ENCODE measurements around the gene PCK2.

Gene PCK2

DNA sequence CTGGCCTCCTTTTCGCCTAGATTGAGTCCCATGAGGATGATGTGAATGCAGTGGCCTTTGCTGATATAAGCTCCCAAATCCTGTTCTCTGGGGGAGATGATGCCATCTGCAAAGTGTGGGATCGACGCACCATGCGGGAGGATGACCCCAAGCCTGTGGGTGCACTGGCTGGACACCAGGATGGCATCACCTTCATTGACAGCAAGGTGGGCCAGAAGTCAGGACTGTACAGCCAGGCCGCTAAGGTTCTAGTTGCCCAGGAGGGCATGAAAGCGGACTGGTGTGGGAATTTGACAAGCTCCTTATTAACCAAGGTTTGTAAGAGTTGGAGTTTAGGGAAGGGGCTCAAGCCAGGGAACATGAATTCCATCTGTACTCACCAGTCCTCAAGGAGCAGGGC lies 25.6 kb downstream of the PCK2 start:
- Histone ChIP-seq H3K36me3 (ENCODE audit: control insufficient read depth, insufficient read depth, low read length) (peaks cover 27% of the 10 kb centered on the region), H3K4me3 (ENCODE audit: low read length) (no peak overlapping the region), H3K9me3 (ENCODE audit: control insufficient read depth, insufficient read depth, low read length) (no peaks in the 10 kb centered on the region), H3K27ac (ENCODE audit: low read length) (no peak overlapping the region), H3K4me1 (ENCODE audit: control insufficient read depth, insufficient read depth, low read length) (no peaks in the 10 kb centered on the region), H3K27me3 (ENCODE audit: control insufficient read depth, insufficient read depth, low read length) (no peaks in the 10 kb centered on the region)
- no CpG with 5 or more reads among the region's 6 CpGs for WGBS (ENCODE audit: insufficient coverage, insufficient read length)
- no peak for DNase-seq (ENCODE audit: low read depth, low spot score)

DNA sequence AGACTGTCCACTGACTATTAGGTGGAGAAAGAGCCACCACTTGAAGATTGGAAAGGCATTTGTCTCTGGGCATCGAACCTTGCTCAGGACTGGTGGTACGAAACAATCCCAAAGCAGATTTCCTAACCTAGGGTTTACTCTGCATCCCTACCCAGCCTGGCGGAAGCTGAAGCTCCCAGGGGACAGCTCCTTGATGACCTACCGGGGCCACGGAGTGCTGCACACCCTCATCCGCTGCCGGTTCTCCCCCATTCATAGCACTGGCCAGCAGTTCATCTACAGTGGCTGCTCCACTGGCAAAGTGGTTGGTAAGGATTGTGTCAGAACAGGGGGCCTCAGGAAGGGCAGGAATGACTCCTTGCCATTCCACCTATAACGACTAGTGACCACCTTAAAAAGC lies 27.1 kb downstream of the PCK2 start:
- H3K4me1 ChIP-seq (ENCODE audit: control insufficient read depth, insufficient read depth, low read length) = no peaks in the 10 kb centered on the region
- peaks cover 27% of the 10 kb centered on the region for H3K36me3 ChIP-seq (ENCODE audit: control insufficient read depth, insufficient read depth, low read length)
- no peaks in the 10 kb centered on the region for H3K9me3 ChIP-seq (ENCODE audit: control insufficient read depth, insufficient read depth, low read length)
- no peak overlapping the region for H3K4me3 ChIP-seq (ENCODE audit: low read length)
- no CpG with 5 or more reads among the region's 8 CpGs for WGBS (ENCODE audit: insufficient coverage, insufficient read length)
- no peak overlapping the region for H3K27ac ChIP-seq (ENCODE audit: low read length)
- no peak for DNase-seq (ENCODE audit: low read depth, low spot score)
- no peaks in the 10 kb centered on the region for H3K27me3 ChIP-seq (ENCODE audit: control insufficient read depth, insufficient read depth, low read length)

GRCh38 chr14:24122416-24122815 lies 28.3 kb downstream of the PCK2 start:
- Histone ChIP-seq H3K27me3 (ENCODE audit: control insufficient read depth, insufficient read depth, low read length) (no peaks in the 10 kb centered on the region), H3K9me3 (ENCODE audit: control insufficient read depth, insufficient read depth, low read length) (no peaks in the 10 kb centered on the region), H3K27ac (ENCODE audit: low read length) (no peak overlapping the region), H3K36me3 (ENCODE audit: control insufficient read depth, insufficient read depth, low read length) (peaks cover 27% of the 10 kb centered on the region), H3K4me3 (ENCODE audit: low read length) (no peak overlapping the region), H3K4me1 (ENCODE audit: control insufficient read depth, insufficient read depth, low read length) (no peaks in the 10 kb centered on the region)
- no CpG with 5 or more reads among the region's 4 CpGs for WGBS (ENCODE audit: insufficient coverage, insufficient read length)
- DNase-seq (ENCODE audit: low read depth, low spot score) = no peak

DNA sequence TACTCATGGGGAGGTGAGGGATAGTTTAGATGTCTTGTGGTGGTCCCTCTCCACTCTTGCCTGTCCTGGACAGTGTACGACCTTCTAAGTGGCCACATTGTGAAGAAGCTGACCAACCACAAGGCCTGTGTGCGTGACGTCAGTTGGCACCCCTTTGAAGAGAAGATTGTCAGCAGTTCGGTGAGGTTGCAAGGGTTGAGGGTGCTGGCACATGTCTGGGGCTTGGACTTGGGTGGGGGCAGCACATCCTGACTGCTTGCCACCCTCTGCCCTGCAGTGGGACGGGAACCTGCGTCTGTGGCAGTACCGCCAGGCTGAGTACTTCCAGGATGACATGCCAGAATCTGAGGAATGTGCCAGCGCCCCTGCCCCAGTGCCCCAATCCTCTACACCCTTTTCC lies 28.8 kb downstream of the PCK2 start:
- Histone ChIP-seq H3K4me3 (ENCODE audit: low read length) (no peak overlapping the region), H3K36me3 (ENCODE audit: control insufficient read depth, insufficient read depth, low read length) (peaks cover 27% of the 10 kb centered on the region), H3K27ac (ENCODE audit: low read length) (no peak overlapping the region), H3K4me1 (ENCODE audit: control insufficient read depth, insufficient read depth, low read length) (no peaks in the 10 kb centered on the region), H3K27me3 (ENCODE audit: control insufficient read depth, insufficient read depth, low read length) (no peaks in the 10 kb centered on the region), H3K9me3 (ENCODE audit: control insufficient read depth, insufficient read depth, low read length) (no peaks in the 10 kb centered on the region)
- no peak for DNase-seq (ENCODE audit: low read depth, low spot score)
- WGBS (ENCODE audit: insufficient coverage, insufficient read length) = no CpG with 5 or more reads among the region's 8 CpGs

GRCh38 chr14:24123424-24124417 lies 29.6 kb downstream of the PCK2 start:
- WGBS (ENCODE audit: insufficient coverage, insufficient read length) = no CpG with 5 or more reads among the region's 9 CpGs
- Histone ChIP-seq H3K27me3 (ENCODE audit: control insufficient read depth, insufficient read depth, low read length) (no peaks in the 10 kb centered on the region), H3K36me3 (ENCODE audit: control insufficient read depth, insufficient read depth, low read length) (peaks cover 22% of the 10 kb centered on the region), H3K4me3 (ENCODE audit: low read length) (no peak overlapping the region), H3K4me1 (ENCODE audit: control insufficient read depth, insufficient read depth, low read length) (no peaks in the 10 kb centered on the region), H3K27ac (ENCODE audit: low read length) (no peak overlapping the region), H3K9me3 (ENCODE audit: control insufficient read depth, insufficient read depth, low read length) (no peaks in the 10 kb centered on the region)
- no peak for DNase-seq (ENCODE audit: low read depth, low spot score)

DNA sequence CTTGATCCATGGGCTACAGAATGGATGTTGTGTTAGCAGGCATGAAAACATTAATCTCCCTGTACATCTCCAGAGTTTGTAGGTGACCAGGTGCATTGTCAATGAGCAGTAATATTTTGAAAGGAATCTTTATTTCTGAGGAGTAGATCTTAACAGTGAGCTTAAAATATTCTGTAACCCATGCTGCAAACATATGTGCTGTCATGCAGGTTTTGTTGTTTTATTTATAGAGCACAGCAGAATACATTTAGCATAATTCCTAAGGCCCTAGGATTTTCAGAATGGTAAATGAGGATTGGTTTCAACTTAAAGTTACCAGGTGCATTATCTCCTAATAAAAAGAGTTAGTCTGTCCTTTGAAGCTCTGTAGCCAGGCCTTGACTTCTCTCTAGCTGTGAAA lies 32.8 kb downstream of the PCK2 start:
- H3K27me3 ChIP-seq (ENCODE audit: control insufficient read depth, insufficient read depth, low read length) = no peaks in the 10 kb centered on the region
- no peak for DNase-seq (ENCODE audit: low read depth, low spot score)
- no peaks in the 10 kb centered on the region for H3K9me3 ChIP-seq (ENCODE audit: control insufficient read depth, insufficient read depth, low read length)
- H3K36me3 ChIP-seq (ENCODE audit: control insufficient read depth, insufficient read depth, low read length) = peaks cover 7% of the 10 kb centered on the region
- H3K27ac ChIP-seq (ENCODE audit: low read length) = no peak overlapping the region
- H3K4me3 ChIP-seq (ENCODE audit: low read length) = no peak overlapping the region
- no peaks in the 10 kb centered on the region for H3K4me1 ChIP-seq (ENCODE audit: control insufficient read depth, insufficient read depth, low read length)

DNA sequence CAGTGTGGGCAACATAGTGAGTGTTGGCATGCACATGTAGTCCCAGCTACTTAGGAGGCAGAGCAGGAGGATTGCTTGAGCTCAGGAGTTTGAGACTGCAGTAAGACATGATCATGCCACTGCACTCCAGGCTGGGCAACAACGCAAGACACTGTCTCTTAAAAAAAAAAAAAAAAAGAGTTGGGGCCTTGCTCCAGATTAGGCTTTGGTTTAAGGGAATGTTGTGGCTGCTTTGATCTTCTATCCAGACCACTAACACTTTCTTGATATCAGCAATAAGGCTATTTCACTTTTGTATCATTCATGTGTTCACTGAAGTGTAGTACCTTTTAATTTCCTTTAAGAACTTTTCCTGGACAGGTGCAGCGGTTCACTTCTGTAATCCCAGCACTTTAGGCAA lies 33.6 kb downstream of the PCK2 start:
- Histone ChIP-seq H3K4me1 (ENCODE audit: control insufficient read depth, insufficient read depth, low read length) (no peaks in the 10 kb centered on the region), H3K36me3 (ENCODE audit: control insufficient read depth, insufficient read depth, low read length) (peaks cover 4% of the 10 kb centered on the region), H3K9me3 (ENCODE audit: control insufficient read depth, insufficient read depth, low read length) (no peaks in the 10 kb centered on the region), H3K27me3 (ENCODE audit: control insufficient read depth, insufficient read depth, low read length) (no peaks in the 10 kb centered on the region), H3K4me3 (ENCODE audit: low read length) (no peak overlapping the region), H3K27ac (ENCODE audit: low read length) (no peak overlapping the region)
- no CpG with 5 or more reads among the region's 2 CpGs for WGBS (ENCODE audit: insufficient coverage, insufficient read length)
- DNase-seq (ENCODE audit: low read depth, low spot score) = no peak

DNA sequence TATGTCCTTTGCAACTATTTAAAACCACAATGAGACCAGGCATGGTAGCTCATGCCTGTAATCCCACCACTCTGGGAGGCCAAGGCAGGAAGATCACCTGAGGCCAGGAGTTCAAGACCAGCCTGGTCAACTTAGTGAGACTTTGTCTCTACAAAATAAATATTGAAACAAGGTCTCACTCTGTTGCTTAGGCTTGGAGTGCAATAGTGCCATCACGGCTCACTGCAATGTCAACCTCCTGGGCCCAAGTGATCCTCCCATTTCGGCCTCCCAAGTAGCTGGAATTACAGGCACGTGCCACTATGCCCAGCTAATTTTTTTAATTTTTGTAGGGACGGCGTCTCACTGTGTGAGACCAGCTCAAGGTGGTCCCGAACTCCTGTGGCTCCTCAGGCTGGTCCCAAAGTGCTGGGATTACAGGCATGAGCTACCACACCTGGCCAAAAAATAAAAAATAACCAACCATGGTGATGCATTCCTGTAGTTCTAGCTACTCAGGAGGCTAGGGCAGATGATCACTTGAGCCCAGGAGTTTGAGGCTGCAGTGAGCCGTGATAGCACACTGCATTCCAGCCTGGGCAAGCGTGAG lies 35.4 kb downstream of the PCK2 start:
- Histone ChIP-seq H3K27me3 (ENCODE audit: control insufficient read depth, insufficient read depth, low read length) (no peaks in the 10 kb centered on the region), H3K4me3 (ENCODE audit: low read length) (no peak overlapping the region), H3K9me3 (ENCODE audit: control insufficient read depth, insufficient read depth, low read length) (no peaks in the 10 kb centered on the region), H3K36me3 (ENCODE audit: control insufficient read depth, insufficient read depth, low read length) (no peaks in the 10 kb centered on the region), H3K4me1 (ENCODE audit: control insufficient read depth, insufficient read depth, low read length) (no peaks in the 10 kb centered on the region), H3K27ac (ENCODE audit: low read length) (no peak overlapping the region)
- WGBS (ENCODE audit: insufficient coverage, insufficient read length) = no CpG with 5 or more reads among the region's 8 CpGs
- no peak for DNase-seq (ENCODE audit: low read depth, low spot score)

GRCh38 chr14:24130380-24130716 lies 36.2 kb downstream of the PCK2 start, which contains the start of gene FITM1:
TSS of gene FITM1 (plus strand) at chr14:24130659. CDS start at chr14:24131564, 905 bp downstream.
- Histone ChIP-seq H3K27ac (ENCODE audit: low read length) (no peak within 1 kb of the TSS), H3K36me3 (ENCODE audit: control insufficient read depth, insufficient read depth, low read length) (no peaks in the 10 kb centered on the region), H3K27me3 (ENCODE audit: control insufficient read depth, insufficient read depth, low read length) (no peaks in the 10 kb centered on the region), H3K9me3 (ENCODE audit: control insufficient read depth, insufficient read depth, low read length) (no peaks in the 10 kb centered on the region), H3K4me3 (ENCODE audit: low read length) (no peak within 1 kb of the TSS), H3K4me1 (ENCODE audit: control insufficient read depth, insufficient read depth, low read length) (peaks cover under 1% of the 10 kb centered on the region)
- DNase-seq (ENCODE audit: low read depth, low spot score) = no peak
- WGBS (ENCODE audit: insufficient coverage, insufficient read length) = no CpG with 5 or more reads among the region's 5 CpGs

DNA sequence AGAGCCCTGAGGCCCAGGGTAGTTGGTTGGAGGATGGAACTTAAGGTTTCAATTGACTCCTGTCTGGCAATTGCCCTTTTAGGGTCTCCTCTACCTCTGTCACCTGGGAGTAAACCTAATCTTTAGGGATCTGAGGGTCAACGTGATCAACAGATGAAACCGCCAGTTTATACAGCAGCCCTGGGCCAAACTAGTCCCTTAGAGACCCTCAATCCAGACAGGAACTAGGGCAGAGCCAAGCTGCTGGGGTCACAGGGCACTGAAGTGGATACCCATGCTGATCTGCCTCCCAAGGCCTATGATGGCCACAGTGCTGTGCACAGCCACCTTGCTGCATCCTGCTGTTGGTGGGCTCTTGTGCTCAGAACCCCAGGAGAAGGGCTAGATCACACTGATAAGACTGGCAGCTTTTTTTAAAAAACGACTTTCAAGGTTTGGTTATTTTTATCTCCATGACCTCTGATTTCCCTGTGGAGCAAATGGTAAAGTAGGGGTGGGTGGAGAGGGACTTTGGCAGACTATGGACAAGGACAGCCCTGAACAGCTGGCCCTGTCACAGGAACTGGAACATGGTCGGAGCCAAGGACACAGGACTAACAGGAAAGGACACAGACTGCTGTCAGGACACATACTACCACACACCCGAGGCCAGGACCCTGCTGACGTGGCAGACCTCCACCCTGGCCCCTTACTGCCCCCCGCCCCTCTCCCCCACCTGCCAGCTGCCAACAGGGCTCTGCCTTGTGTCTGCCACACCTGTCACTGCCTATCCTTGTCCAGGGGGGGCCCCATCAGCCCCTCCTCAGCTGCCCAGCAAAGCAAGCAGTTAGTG lies 36.8 kb downstream of the PCK2 start:
- no peak for DNase-seq (ENCODE audit: low read depth, low spot score)
- Histone ChIP-seq H3K36me3 (ENCODE audit: control insufficient read depth, insufficient read depth, low read length) (no peaks in the 10 kb centered on the region), H3K27me3 (ENCODE audit: control insufficient read depth, insufficient read depth, low read length) (no peaks in the 10 kb centered on the region), H3K4me1 (ENCODE audit: control insufficient read depth, insufficient read depth, low read length) (peaks cover 2% of the 10 kb centered on the region), H3K27ac (ENCODE audit: low read length) (no peak overlapping the region), H3K4me3 (ENCODE audit: low read length) (no peak overlapping the region), H3K9me3 (ENCODE audit: control insufficient read depth, insufficient read depth, low read length) (no peaks in the 10 kb centered on the region)
- WGBS (ENCODE audit: insufficient coverage, insufficient read length) = no CpG with 5 or more reads among the region's 7 CpGs
